NCI-H187 (cell line): ENCODE data around the gene DISC1.

Source experiments
- DNase-seq, 2 experiments: peaks; one replicate each; lab custom pipeline; 2025; lab: John Stamatoyannopoulos, UW

Gene DISC1

GRCh38 chr1:231822041-231822440 is 195.5 kb downstream of the DISC1 start:
- DNase-seq = no peak

GRCh38 chr1:231826566-231826965 is 200.0 kb downstream of the DISC1 start:
- DNase-seq = no peak

GRCh38 chr1:231827337-231828105 is 200.9 kb downstream of the DISC1 start:
- no peak for DNase-seq

- no peak for DNase-seq
Measured at GRCh38 chr1:231828182-231828920, 201.8 kb downstream of the DISC1 start.

- DNase-seq = no peak
Measured at GRCh38 chr1:231829332-231829731, 202.7 kb downstream of the DISC1 start.

GRCh38 chr1:231836227-231836893 is 209.8 kb downstream of the DISC1 start:
- DNase-seq = no peak

- DNase-seq = no peak
Measured at GRCh38 chr1:231838521-231838920, 211.9 kb downstream of the DISC1 start.

GRCh38 chr1:231839999-231840398 is 213.4 kb downstream of the DISC1 start:
- DNase-seq = no peak

- DNase-seq = no peak
Measured at GRCh38 chr1:231841616-231842344, 215.2 kb downstream of the DISC1 start.

GRCh38 chr1:231842441-231842840 is 215.9 kb downstream of the DISC1 start:
- no peak for DNase-seq

- DNase-seq = no peak
Measured at GRCh38 chr1:231844986-231845502, 218.5 kb downstream of the DISC1 start.

GRCh38 chr1:231847612-231848397 is 221.2 kb downstream of the DISC1 start:
- DNase-seq = no peak

GRCh38 chr1:231849981-231850380 is 223.4 kb downstream of the DISC1 start:
- DNase-seq = no peak

- no peak for DNase-seq
Measured at GRCh38 chr1:231850786-231851185, 224.2 kb downstream of the DISC1 start.

GRCh38 chr1:231853588-231854207 is 227.1 kb downstream of the DISC1 start:
- no peak for DNase-seq

GRCh38 chr1:231855361-231855760 is 228.8 kb downstream of the DISC1 start:
- no peak for DNase-seq

GRCh38 chr1:231855926-231856325 is 229.3 kb downstream of the DISC1 start:
- DNase-seq = no peak

- no peak for DNase-seq
Measured at GRCh38 chr1:231856426-231856825, 229.8 kb downstream of the DISC1 start.

- DNase-seq = no peak
Measured at GRCh38 chr1:231856894-231857293, 230.3 kb downstream of the DISC1 start.

- no peak for DNase-seq
Measured at GRCh38 chr1:231857609-231858135, 231.1 kb downstream of the DISC1 start.
